Osteoblast (primary cell): ENCODE results near the gene DOC2B. TPM values are rescaled to one million over a fixed set of nuclear protein-coding genes. Genes with fewer than 3 reads are reported as not detected.

Experiments
- DNase-seq: peaks from one replicate; pipeline ENCODE4 v3.0.0; 2011; ENCODE audit warnings: low spot score, mixed read lengths; ENCODE audit not compliant: insufficient read length; ENCODE audit errors: missing footprints
- H2AFZ ChIP-seq: 2 replicates; pipeline ENCODE4 v1.6.0; 2011; ENCODE audit warnings: mild to moderate bottlenecking, low read length
- H3K27ac ChIP-seq: 2 replicates; pipeline ENCODE4 v1.5.1; 2011; ENCODE audit warnings: mild to moderate bottlenecking, low read depth, low read length, moderate library complexity
- H3K27me3 ChIP-seq: 2 replicates; pipeline ENCODE4 v1.6.0; 2012; ENCODE audit warnings: mild to moderate bottlenecking, control low read depth, inconsistent platforms, low read length, moderate library complexity; ENCODE audit not compliant: insufficient read depth
- H3K36me3 ChIP-seq: 2 replicates; pipeline ENCODE4 v1.5.1; 2011; ENCODE audit warnings: mild to moderate bottlenecking, low read length, control low read depth, moderate library complexity; ENCODE audit not compliant: insufficient read depth
- H3K4me1 ChIP-seq: 2 replicates; pipeline ENCODE4 v1.5.1; 2011; ENCODE audit warnings: mild to moderate bottlenecking, low read length, control low read depth, moderate library complexity; ENCODE audit not compliant: insufficient read depth
- H3K4me2 ChIP-seq: 2 replicates; pipeline ENCODE4 v1.6.0; 2011; ENCODE audit warnings: mild to moderate bottlenecking, low read length; ENCODE audit not compliant: insufficient read depth
- H3K4me3 ChIP-seq: fragments of 200-600 bp; sonication (generic); 3 replicates; pipeline ENCODE4 v1.5.1; 2012; ENCODE audit warnings: mild to moderate bottlenecking, low read length, inconsistent platforms; ENCODE audit not compliant: insufficient read depth
- H3K79me2 ChIP-seq: 2 replicates; pipeline ENCODE4 v1.6.0; 2012; ENCODE audit warnings: mild to moderate bottlenecking, low read length, control low read depth, inconsistent platforms; ENCODE audit not compliant: insufficient read depth
- H3K9me3 ChIP-seq: 2 replicates; pipeline ENCODE4 v1.5.1; 2011; ENCODE audit warnings: low read depth, low read length, control low read depth
- H4K20me1 ChIP-seq: 2 replicates; pipeline ENCODE4 v1.6.0; 2012; ENCODE audit warnings: mild to moderate bottlenecking, low read length, control low read depth; ENCODE audit not compliant: insufficient read depth
- CTCF ChIP-seq: IDR thresholded peaks from 2 replicates; pipeline ENCODE4 v1.5.1; 2011; ENCODE audit warnings: mild to moderate bottlenecking, low read depth, low read length, moderate library complexity; ENCODE audit errors: extremely low read depth
- total RNA-seq: library from RNA; depleted of rRNA; stranded (reverse); fragments of >200 nt; gene quantifications from 2 replicates; pipeline ENCODE4 v1.2.3, GENCODE V29; 2012

DOC2B gene
- total RNA-seq: not detected in 2 replicates

GRCh38 chr17:181245-182049, at the start of gene DOC2B:
DOC2B (minus strand) TSS chr17:181650; CDS start chr17:181479, 171 bp downstream.
- Histone ChIP-seq H3K9me3 (no peaks in the 10 kb centered on the region), H3K4me2 (peak within 1 kb of the TSS; percentile 18), H3K79me2 (no peaks in the 10 kb centered on the region), H3K4me3 (peak within 1 kb of the TSS; percentile 37), H3K4me1 (no peaks in the 10 kb centered on the region), H3K36me3 (no peaks in the 10 kb centered on the region), H2AFZ (no peak within 1 kb of the TSS), H3K27me3 (peaks cover 61% of the 10 kb centered on the region), H3K27ac (no peak within 1 kb of the TSS), H4K20me1 (peaks cover 3% of the 10 kb centered on the region)
- no peak for TF ChIP-seq CTCF
- peak; percentile 100 for DNase-seq

GRCh38 chr17:230395-230770, 48.9 kb upstream of the DOC2B start:
- Histone ChIP-seq H3K79me2 (no peaks in the 10 kb centered on the region), H3K27ac (no peak overlapping the region), H3K27me3 (no peaks in the 10 kb centered on the region), H4K20me1 (no peaks in the 10 kb centered on the region), H2AFZ (no peak overlapping the region), H3K36me3 (no peaks in the 10 kb centered on the region), H3K4me1 (no peaks in the 10 kb centered on the region), H3K9me3 (no peaks in the 10 kb centered on the region), H3K4me2 (no peak overlapping the region), H3K4me3 (no peak overlapping the region)
- TF ChIP-seq CTCF: no peak
- no peak for DNase-seq

- H2AFZ ChIP-seq: no peak overlapping the region
- H3K4me3 ChIP-seq: no peak overlapping the region
- no peak overlapping the region for H3K27ac ChIP-seq
- no peak for DNase-seq
- no peaks in the 10 kb centered on the region for H4K20me1 ChIP-seq
- H3K36me3 ChIP-seq: no peaks in the 10 kb centered on the region
- no peaks in the 10 kb centered on the region for H3K9me3 ChIP-seq
- H3K4me2 ChIP-seq: no peak overlapping the region
- TF ChIP-seq CTCF: no peak
- H3K4me1 ChIP-seq: no peaks in the 10 kb centered on the region
- H3K27me3 ChIP-seq: no peaks in the 10 kb centered on the region
- H3K79me2 ChIP-seq: no peaks in the 10 kb centered on the region
These were observed 48.4 kb upstream of the DOC2B start for GRCh38 chr17:229709-230394.
